HG03196 (cell line): ENCODE results near the gene RBM17.
"Not testable (repeated sequence)": the region's sequence is repeated elsewhere in the genome, so short reads cannot be mapped to it uniquely, and the experiment has no call there.

ENCODE experiments used
- ATAC-seq: cut with Tn5 transposase; IDR thresholded peaks from one replicate; pipeline ENCODE4 v1.9.1; 2021; ENCODE audit not compliant: unreplicated experiment

RBM17 gene, protein sequence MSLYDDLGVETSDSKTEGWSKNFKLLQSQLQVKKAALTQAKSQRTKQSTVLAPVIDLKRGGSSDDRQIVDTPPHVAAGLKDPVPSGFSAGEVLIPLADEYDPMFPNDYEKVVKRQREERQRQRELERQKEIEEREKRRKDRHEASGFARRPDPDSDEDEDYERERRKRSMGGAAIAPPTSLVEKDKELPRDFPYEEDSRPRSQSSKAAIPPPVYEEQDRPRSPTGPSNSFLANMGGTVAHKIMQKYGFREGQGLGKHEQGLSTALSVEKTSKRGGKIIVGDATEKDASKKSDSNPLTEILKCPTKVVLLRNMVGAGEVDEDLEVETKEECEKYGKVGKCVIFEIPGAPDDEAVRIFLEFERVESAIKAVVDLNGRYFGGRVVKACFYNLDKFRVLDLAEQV

GRCh38 chr10:6088721-6089333 is at the start of gene RBM17:
TSS of gene RBM17 (plus strand) at chr10:6089034. CDS start at chr10:6097066, 8,032 bp downstream.
- peak; percentile 89 for ATAC-seq

- no peak for ATAC-seq
Measured at GRCh38 chr10:6039711-6040110, 49.1 kb upstream of the RBM17 start.

DNA sequence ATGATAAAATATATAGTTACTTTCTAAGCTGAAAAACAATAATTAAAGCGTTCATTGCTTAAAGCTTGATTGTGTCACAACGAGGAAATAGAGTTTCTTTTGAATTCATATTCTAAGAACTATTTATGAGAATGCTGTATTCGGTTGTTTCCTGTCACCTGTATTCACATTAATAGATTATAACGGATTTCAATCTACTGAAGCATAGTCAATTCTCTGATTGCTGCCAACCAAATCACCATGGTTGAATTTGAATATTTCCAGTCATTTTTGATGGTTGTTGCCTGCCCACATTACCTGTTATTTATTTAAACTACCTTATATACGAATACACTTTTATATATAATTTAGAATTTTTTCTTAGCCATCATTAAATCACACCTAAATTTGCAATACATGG is 48.6 kb upstream of the RBM17 start:
- ATAC-seq = no peak

- ATAC-seq = not testable (repeated sequence)
Measured at GRCh38 chr10:6043377-6043776, 45.5 kb upstream of the RBM17 start.

DNA sequence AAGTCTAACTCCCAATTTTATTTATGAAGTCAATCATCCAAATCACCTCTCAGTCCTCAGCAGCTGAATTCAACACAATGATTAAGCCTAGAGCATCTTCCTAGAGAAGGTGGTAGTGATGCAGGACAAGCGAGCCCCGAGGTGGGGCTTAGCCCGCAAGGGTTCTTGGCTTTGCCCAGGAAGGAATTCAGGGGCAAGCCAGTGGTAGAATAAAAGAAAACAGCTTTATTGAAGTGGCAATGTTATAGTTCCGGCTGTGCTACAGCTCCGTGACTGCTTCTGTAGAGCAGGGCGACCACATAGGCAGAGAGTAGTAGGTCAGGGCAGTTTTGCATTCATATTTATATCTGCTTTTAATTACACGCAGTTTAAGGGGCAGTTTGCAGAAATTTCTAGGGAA is 44.8 kb upstream of the RBM17 start:
- ATAC-seq = no peak

DNA sequence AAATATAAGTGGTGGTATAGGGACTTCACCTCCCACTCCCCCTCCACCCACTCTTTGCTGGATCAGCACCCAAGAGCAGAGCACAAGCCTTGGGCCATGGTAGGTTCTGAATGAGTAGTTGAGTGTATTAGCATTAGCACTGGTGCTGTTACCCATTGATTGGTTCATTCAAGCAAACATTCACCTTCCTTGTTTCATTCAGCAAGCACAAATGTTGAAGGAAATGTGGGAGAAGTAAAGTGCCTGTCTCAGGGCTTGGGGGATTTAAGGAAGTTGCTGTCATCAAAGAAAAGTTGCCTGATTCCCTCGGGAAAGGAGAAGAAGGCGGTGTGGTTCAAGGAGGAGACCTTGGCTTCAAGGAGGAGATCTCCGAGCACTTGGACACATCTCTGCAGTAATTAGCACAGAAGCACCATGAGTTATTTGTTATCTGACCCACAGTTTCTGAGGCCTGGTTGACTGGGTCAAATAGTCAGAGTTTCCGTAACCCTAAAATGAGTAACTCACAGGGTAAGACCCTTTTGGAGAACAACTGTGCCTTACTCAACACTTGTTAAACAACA is 44.0 kb upstream of the RBM17 start:
- no peak for ATAC-seq

DNA sequence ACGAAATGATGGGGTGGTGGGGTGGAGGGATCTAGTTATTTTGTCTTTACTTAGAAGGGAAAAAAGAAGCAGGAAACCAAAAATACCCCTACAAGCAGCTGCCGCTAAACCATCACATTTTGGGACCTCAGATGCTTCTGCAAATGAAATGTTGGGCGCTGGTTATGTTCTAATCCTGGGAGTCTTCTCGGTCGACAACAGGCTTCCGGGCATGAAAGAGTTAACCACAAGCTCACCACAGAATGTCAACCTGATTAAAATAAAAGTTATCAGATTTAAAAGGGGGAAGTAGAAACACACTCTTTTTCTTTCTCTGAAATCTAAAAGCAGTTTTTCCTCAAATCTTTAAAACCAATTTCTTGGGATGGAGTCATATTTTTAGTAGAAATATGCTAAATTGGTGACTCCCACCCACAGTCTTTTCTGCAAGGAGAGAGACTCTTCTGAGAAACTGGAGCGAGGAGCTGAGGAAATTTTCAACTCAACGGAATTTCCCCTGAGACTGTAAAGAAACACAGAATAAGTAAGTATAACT is 43.5 kb upstream of the RBM17 start:
- ATAC-seq = no peak

- ATAC-seq = no peak
Measured at GRCh38 chr10:6045878-6046772, 42.7 kb upstream of the RBM17 start.

DNA sequence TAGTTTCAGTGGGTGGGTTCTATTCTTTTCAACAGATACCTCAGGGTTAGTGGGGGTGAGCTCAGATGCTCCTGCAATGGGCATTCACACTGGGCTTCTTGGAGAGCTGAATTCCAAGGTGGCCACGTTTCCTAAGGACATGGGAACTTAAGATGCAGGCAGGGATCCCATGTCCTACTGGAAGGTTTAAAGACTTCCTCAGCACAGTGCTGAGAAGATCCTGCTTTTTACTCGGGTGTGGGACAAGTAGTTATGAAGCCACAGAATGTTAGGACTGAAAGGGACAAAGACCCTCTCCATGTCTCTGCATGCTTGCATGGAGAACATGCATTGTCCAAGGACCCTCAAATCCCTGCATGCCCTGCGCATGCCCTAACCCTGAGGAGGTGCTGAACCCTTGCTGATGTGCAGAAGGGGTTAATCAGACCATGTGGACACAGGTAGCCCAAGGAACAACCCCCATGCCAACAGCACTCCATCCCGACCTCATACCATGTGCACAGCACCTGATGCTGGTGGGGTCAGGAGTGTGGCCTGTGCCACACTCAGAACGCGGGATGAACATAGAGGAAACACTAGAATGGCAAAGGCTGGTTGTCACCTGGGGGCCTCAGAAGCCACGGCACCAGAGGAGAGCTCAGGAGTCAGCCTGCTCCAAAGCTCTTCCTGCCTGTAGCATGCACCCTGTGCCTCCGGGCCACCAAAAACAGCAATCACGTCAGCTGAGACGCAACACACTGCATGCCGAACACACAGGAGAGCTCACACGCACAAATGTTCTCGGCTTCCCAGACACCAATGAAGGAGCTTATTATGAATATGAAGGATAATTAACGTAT is 41.8 kb upstream of the RBM17 start:
- no peak for ATAC-seq

DNA sequence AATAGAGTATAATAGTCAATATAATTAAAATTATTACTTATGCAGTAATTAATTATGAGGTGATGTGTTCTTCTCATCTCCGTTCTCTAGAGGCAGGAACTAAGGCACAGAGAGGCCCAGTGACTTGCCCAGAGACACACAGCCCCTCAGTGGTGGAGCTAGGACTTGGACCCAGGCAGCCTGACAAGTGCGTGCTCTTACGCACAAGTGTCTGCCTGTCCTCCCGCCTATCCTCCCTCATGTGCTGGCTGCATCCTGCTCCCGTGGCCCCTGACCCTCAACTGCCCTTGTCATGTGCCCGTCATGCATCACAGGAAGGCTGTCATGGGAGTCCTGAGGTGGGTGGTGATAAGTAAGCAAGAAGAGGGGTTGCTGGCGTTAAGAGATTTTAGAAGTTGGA is 41.0 kb upstream of the RBM17 start:
- ATAC-seq = no peak

GRCh38 chr10:6048281-6049030 is 40.4 kb upstream of the RBM17 start:
- ATAC-seq = no peak

DNA sequence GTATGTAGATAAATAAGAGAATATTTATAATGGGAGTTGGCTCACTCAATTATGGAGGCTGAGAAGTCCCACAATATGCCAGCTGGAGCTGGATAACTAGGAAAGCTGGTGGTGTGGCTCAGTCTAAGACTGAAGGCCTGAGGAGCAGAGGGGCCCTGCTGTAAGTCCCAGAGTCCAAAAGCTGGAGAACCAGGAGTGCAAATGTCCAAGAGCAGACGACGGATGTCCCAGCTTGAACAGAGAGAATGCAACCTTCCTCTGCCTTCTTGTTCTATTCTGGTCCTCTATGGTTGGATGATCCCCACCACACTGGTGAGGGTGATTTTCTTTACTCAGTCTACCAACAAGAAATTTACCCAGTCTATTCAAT is 39.8 kb upstream of the RBM17 start:
- no peak for ATAC-seq

GRCh38 chr10:6050801-6051445 is 37.9 kb upstream of the RBM17 start:
- peak; percentile 58 for ATAC-seq

DNA sequence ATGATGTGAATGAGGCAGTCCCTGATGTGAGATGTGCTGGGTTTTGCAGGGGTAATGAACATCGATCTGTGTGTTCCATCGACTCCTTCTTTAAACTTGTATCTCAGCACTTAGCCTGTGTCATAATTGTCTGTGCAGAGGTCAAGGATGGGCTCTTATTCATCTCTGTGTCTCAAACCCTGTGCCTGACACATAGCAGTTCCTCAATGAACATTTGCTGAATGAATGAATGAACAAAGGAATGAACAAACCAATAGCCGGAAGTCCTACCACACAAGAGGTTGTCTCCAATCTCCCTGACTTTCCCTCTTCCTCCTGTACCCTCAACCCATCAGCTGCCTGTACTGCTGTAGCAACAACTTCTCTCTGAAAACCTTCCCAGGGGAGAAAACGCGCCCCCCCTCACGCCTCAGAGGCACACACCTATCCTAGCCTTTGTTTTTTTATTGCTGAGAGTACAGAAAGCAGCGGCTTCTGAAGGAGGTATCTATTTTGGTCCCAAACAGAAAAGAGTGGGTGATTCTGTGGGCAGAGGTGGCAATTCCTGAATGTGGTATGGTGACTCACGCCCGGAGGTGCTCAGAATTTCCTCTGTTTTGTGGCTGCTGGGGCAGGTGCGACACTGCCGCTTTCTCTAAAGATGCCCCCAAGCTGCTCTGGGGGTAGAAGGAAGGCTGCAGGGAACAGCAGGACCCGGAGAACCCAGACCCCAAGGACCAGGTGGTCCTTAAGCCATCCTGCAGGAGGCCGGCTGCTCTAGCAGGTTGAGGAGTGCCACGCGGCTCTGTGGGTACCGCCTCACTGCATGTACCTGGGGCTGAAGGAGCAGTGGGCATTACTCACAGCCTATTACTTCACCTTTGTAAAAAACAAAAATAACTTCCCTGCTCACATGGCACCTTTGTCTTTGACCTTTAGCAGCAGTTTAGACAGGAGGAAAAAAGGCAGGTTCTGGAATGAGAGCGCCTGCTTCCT is 36.3 kb upstream of the RBM17 start:
- ATAC-seq = peak; percentile 30

- no peak for ATAC-seq
Measured at GRCh38 chr10:6053303-6053702, 35.5 kb upstream of the RBM17 start.

DNA sequence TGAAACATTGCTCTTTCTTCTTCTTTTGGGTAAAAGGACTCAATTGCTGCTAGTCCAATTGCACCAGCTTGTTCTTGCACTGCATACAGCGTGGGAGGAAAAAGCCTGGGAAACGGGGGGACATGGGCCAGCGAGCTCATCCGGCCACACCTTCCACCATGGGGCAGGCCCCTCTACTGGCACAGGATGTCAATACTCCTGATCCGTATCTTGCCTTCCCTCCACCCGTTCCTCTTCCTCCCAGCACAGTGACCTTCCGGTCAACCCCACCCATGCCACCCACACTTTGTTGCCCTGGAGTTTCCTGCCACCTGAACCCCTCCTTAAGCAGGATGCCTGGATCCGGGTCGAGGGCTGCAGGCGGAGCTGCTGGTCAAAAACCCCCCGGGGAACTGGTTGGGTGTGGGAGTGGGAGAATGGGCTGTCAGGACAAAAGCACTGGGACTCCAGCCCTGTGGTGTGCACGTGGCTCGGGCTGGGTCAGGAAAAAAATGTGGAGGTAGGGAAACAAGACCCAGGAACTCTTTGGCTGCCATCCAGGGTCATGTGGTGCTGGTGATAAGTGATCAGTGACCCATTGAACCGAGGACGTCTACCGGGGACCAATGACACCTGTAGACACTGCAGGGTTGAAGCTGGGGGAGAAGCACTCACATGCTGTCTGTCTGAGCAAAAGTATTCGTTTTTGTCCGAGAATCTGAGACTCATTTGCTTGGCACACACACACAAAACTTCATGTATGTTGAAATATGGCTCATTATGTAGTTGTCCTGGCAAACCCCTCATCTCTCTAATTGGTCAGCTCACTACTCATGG is 34.8 kb upstream of the RBM17 start:
- ATAC-seq = no peak

DNA sequence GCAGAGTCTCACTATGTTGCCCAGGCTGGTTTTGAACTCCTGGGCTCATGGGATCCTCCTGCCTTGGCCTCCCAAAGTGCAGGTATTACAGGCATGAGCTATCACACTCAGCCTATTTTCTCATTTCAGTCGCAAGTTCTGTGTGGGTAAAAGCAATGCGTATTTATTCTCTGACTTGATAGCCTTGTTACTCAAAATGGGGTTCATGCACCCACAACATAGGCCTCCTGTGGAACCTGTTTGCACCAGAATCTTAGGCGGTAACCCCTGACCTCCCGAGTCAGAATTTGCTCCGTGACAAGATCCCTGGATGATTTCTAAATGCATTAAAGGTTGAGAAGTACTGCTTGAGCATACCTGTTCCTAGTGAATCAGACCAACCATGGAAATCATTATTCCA is 34.0 kb upstream of the RBM17 start:
- no peak for ATAC-seq
